WERI-Rb-1 (cell line): ENCODE data around the gene IGFBP6.

Source experiments
- DNase-seq: peaks from one replicate; pipeline ENCODE4 v3.0.0-alpha.2; 2020
- H3K27ac ChIP-seq: fragments of 250-450 bp; sonication (Bioruptor Pico); 2 replicates; pipeline ENCODE4 v1.5.1; 2020; ENCODE audit warnings: mild to moderate bottlenecking, moderate library complexity
- H3K27me3 ChIP-seq: fragments of 250-450 bp; sonication (Bioruptor Pico); 2 replicates; pipeline ENCODE4 v1.5.1; 2021; ENCODE audit warnings: mild to moderate bottlenecking, low read depth, moderate library complexity; ENCODE audit not compliant: insufficient read depth, severe bottlenecking
- H3K36me3 ChIP-seq: fragments of 250-450 bp; sonication (Bioruptor Pico); 2 replicates; pipeline ENCODE4 v1.5.1; 2020; ENCODE audit warnings: mild to moderate bottlenecking, moderate library complexity
- H3K4me3 ChIP-seq: 2 replicates; pipeline ENCODE4 v1.5.1; 2011; ENCODE audit warnings: low read depth, mild to moderate bottlenecking, control low read depth, low read length
- H3K9me3 ChIP-seq: fragments of 250-450 bp; sonication (Bioruptor Pico); 2 replicates; pipeline ENCODE4 v1.5.1; 2021; ENCODE audit warnings: mild to moderate bottlenecking, moderate library complexity; ENCODE audit not compliant: severe bottlenecking
- CTCF ChIP-seq: IDR thresholded peaks from 2 replicates; pipeline ENCODE4 v1.5.1; 2011; ENCODE audit warnings: low read depth, mild to moderate bottlenecking, control low read depth, inconsistent platforms, low read length

Gene IGFBP6

GRCh38 chr12:53068811-53069585 lies 28.5 kb upstream of the IGFBP6 start:
- Histone ChIP-seq H3K27me3 (no peaks in the 10 kb centered on the region), H3K36me3 (peaks cover 5% of the 10 kb centered on the region), H3K9me3 (no peaks in the 10 kb centered on the region), H3K4me3 (no peak overlapping the region), H3K27ac (no peak overlapping the region)
- TF ChIP-seq CTCF = no peak
- no peak for DNase-seq

GRCh38 chr12:53069621-53070410 lies 27.7 kb upstream of the IGFBP6 start:
- no peak for DNase-seq
- H3K27ac ChIP-seq = no peak overlapping the region

DNA sequence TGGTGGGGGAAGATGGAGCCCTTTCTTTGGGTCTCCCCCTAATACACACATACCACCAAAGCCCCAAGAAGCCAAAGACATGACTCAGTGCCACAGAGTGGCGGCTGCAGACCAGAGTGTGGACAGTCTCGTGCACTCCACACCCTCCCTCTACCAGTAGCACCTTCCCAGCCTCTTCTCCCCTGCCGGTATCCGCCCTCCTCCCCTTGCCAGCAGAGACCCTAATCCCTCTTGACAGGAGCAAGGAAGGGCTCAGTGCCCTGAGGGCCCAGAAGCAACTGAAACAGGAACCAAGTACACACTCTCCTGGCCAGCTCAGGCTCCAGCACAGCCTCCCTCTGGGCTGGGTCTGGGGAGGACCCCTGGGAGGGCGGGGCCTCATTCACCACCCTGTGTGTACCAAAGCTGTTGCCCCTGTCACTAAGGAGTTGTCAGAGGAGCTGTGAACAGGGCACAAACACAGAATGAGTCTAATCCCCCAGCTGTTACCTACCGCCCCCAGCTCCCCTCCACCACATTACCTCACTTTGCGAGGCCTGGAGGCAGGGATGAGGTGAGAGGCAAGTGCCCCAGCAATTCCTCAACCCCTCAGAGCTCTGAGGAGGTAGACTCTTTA lies 26.5 kb upstream of the IGFBP6 start:
- peaks cover 11% of the 10 kb centered on the region for H3K36me3 ChIP-seq
- no peaks in the 10 kb centered on the region for H3K9me3 ChIP-seq
- H3K27ac ChIP-seq = 0 out of 2 replicates have a peak overlapping the region, but pooled peaks have one; percentile 33
- TF ChIP-seq CTCF = no peak
- H3K27me3 ChIP-seq = no peaks in the 10 kb centered on the region
- DNase-seq = peak; percentile 66
- H3K4me3 ChIP-seq = no peak overlapping the region

More at GRCh38 chr12:53069621-53070410, 27.7 kb upstream of the IGFBP6 start:
- Histone ChIP-seq H3K9me3 (no peaks in the 10 kb centered on the region), H3K4me3 (no peak overlapping the region), H3K27me3 (no peaks in the 10 kb centered on the region), H3K36me3 (peaks cover 11% of the 10 kb centered on the region)
- no peak for TF ChIP-seq CTCF

DNA sequence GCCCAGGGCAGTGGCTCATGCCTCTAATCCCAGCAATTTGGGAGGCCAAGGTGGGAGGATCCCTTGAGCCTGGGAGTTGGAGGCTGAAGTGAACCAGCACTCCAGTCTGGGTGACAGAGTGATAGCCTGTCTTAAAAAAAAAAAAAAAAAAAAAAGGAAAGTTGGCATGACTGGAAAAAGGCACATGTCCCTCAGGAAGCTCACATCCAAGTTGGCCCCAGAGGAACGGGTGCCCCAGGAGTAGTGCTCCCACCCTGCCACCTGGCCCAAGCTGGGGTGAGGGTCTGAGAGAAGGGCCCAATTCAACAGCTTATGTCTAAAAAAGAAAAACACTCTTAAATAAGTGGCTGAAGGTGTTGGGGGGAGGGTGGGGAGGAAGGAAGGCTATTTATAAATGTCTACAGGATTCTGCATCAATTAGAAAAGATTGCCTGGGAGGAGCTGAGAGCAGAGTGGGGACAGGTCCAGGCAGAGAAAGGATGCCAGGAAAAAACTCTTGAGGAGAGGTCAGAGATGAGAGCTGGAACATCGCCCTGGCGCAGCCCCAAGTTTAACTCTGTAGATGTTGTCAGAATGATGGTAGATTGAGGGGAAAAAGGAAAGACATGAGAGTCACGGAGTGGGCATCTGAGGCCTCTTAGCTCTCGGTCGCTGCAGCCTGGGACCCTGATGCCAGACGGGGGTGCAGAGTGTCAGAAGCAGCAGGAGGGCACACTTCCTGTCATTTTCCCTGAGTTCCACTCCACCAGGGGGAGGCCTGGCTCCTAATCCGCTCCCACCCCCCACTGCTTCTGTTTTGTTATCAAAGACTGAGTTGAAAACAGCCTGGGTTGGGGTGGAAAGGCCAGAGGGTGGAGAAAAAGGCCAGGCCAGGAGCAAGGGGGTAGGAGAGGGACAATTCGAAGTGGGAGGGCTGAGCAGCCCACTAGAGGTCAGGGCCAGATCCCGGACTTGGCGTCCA lies 25.6 kb upstream of the IGFBP6 start:
- no peaks in the 10 kb centered on the region for H3K27me3 ChIP-seq
- H3K36me3 ChIP-seq = peaks cover 15% of the 10 kb centered on the region
- H3K27ac ChIP-seq = peak overlapping the region; percentile 33; the same call in 1 of the 2 replicates
- peak; percentile 59 for DNase-seq
- peak; percentile 33; the same call in 1 of the 2 replicates for TF ChIP-seq CTCF
- H3K9me3 ChIP-seq = no peaks in the 10 kb centered on the region
- no peak overlapping the region for H3K4me3 ChIP-seq

DNA sequence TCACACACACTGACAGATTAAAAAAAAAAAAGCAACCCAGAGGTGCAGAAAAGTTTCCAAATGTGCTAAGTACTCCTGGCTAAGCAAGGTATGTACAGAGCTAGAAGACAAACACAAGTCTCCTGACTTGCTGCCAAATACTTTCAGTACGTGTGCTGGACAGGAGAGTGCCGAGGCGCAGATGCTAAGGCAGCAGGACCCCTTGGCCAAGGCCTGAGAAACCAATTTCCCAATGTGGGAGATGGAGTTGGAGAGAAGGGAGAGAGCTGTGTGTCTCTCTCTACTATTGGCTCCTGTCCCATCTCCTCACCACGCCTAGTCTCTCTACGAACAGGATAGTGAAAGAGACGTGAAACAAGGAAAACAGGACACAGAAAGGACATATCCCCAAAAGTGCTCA lies 23.6 kb upstream of the IGFBP6 start:
- DNase-seq = no peak
- H3K27ac ChIP-seq = no peak overlapping the region
- H3K27me3 ChIP-seq = no peaks in the 10 kb centered on the region
- H3K9me3 ChIP-seq = no peaks in the 10 kb centered on the region
- no peak overlapping the region for H3K4me3 ChIP-seq
- H3K36me3 ChIP-seq = peaks cover 15% of the 10 kb centered on the region
- no peak for TF ChIP-seq CTCF
